Smooth muscle cell (in vitro differentiated cells): ENCODE data around the gene HMX1. TPM values are rescaled to one million over a fixed set of nuclear protein-coding genes. Genes with fewer than 3 reads are reported as not detected.

Experiments used
- DNase-seq: peaks from one replicate; lab custom pipeline; 2025; ENCODE audit not compliant: unreplicated experiment; lab: John Stamatoyannopoulos, UW
- H2AFZ ChIP-seq: fragments of 200-600 bp; sonication (generic); 2 replicates; pipeline ENCODE4 v1.6.0; 2016; ENCODE audit warnings: antibody characterized with exemption, low read depth, mild to moderate bottlenecking
- H3F3A ChIP-seq: fragments of 200-600 bp; sonication (generic); 2 replicates; pipeline ENCODE4 v1.6.0; 2017; ENCODE audit warnings: antibody characterized with exemption, low read depth
- H3K27ac ChIP-seq: fragments of 200-600 bp; sonication (generic); 2 replicates; pipeline ENCODE4 v1.5.1; 2016; ENCODE audit warnings: low read depth, mild to moderate bottlenecking
- H3K27me3 ChIP-seq: fragments of 200-600 bp; sonication (generic); 2 replicates; pipeline ENCODE4 v1.6.1; 2016; ENCODE audit warnings: low read depth, mild to moderate bottlenecking
- H3K36me3 ChIP-seq: fragments of 200-600 bp; sonication (generic); 2 replicates; pipeline ENCODE4 v1.5.1; 2016; ENCODE audit warnings: low read depth
- H3K4me1 ChIP-seq: fragments of 200-600 bp; sonication (generic); 2 replicates; pipeline ENCODE4 v1.5.1; 2016; ENCODE audit warnings: low read depth
- H3K4me2 ChIP-seq: fragments of 200-600 bp; sonication (generic); 2 replicates; pipeline ENCODE4 v1.6.0; 2016; ENCODE audit warnings: mild to moderate bottlenecking
- H3K4me3 ChIP-seq: fragments of 200-600 bp; sonication (generic); 2 replicates; pipeline ENCODE4 v1.5.1; 2016; ENCODE audit warnings: mild to moderate bottlenecking
- H3K79me2 ChIP-seq: fragments of 200-600 bp; sonication (generic); 2 replicates; pipeline ENCODE4 v1.6.0; 2016; ENCODE audit warnings: low read depth, mild to moderate bottlenecking
- H3K9ac ChIP-seq: fragments of 200-600 bp; sonication (generic); 2 replicates; pipeline ENCODE4 v1.6.0; 2016; ENCODE audit warnings: low read depth
- H3K9me3 ChIP-seq: fragments of 200-600 bp; sonication (generic); replicated peaks from 2 replicates; pipeline ENCODE4 v1.5.1; 2016; ENCODE audit warnings: low read depth
- H4K20me1 ChIP-seq: fragments of 200-600 bp; sonication (generic); 2 replicates; pipeline ENCODE4 v1.6.0; 2016; ENCODE audit warnings: low read depth
- CTCF ChIP-seq: fragments of 200-600 bp; sonication (generic); IDR thresholded peaks from 2 replicates; pipeline ENCODE4 v1.5.1; 2017; ENCODE audit warnings: borderline replicate concordance, mild to moderate bottlenecking, antibody characterized with exemption; ENCODE audit not compliant: insufficient read depth, poor library complexity, severe bottlenecking
- WGBS: methylation state at CpG from one replicate; pipeline ENCODE4 v1.1.7; 2016; ENCODE audit warnings: low lambda C conversion rate; 5-methylcytosine and 5-hydroxymethylcytosine counted together
- polyA plus RNA-seq: library from polyadenylated mRNA; unstranded; fragments of >200 nt; fragmentation: Nextera tagmentation; extraction: Ambion mirVana; gene quantifications from 2 replicates; pipeline ENCODE4 v1.2.1, GENCODE V29; 2016
- total RNA-seq: library from RNA; depleted of rRNA; stranded (reverse); fragments of >200 nt; gene quantifications from 2 replicates; pipeline ENCODE4 v1.2.3, GENCODE V29; 2014

HMX1 gene
- total and polyA plus RNA-seq, 2 experiments from 2014 or later, result not detected

GRCh38 chr4:8879574-8879973, 7.9 kb upstream of the HMX1 start:
- Histone ChIP-seq H3K79me2 (no peaks in the 10 kb centered on the region), H3K27me3 (peaks cover 78% of the 10 kb centered on the region), H3K4me1 (no peaks in the 10 kb centered on the region), H3K9me3 (no peaks in the 10 kb centered on the region), H3K4me2 (no peak overlapping the region), H3K4me3 (no peak overlapping the region), H3K27ac (no peak overlapping the region), H2AFZ (no peak overlapping the region), H3F3A (no peaks in the 10 kb centered on the region), H3K36me3 (no peaks in the 10 kb centered on the region), H3K9ac (no peak overlapping the region), H4K20me1 (no peaks in the 10 kb centered on the region)
- WGBS, result 85% methylated on average over 8 of the region's 8 CpGs
- no peak for TF ChIP-seq CTCF
- DNase-seq, result no peak

- Histone ChIP-seq H3K27me3 (peaks cover 79% of the 10 kb centered on the region), H4K20me1 (no peaks in the 10 kb centered on the region), H3K27ac (no peak overlapping the region), H3K9me3 (no peaks in the 10 kb centered on the region), H3K79me2 (no peaks in the 10 kb centered on the region), H3K9ac (no peak overlapping the region), H3F3A (no peaks in the 10 kb centered on the region), H3K36me3 (no peaks in the 10 kb centered on the region), H3K4me3 (no peak overlapping the region), H3K4me1 (no peaks in the 10 kb centered on the region), H2AFZ (no peak overlapping the region), H3K4me2 (no peak overlapping the region)
- TF ChIP-seq CTCF, result no peak
- 65% methylated on average over 11 of the region's 11 CpGs for WGBS
- DNase-seq, result no peak
Observed at GRCh38 chr4:8878421-8878820, 6.8 kb upstream of the HMX1 start.

- Histone ChIP-seq H3K27ac (no peak overlapping the region), H3K79me2 (no peaks in the 10 kb centered on the region), H3K9me3 (no peaks in the 10 kb centered on the region), H3K27me3 (peaks cover 86% of the 10 kb centered on the region), H3K4me1 (no peaks in the 10 kb centered on the region), H3K4me2 (no peak overlapping the region), H3F3A (no peaks in the 10 kb centered on the region), H4K20me1 (no peaks in the 10 kb centered on the region), H3K4me3 (no peak overlapping the region), H2AFZ (no peak overlapping the region), H3K9ac (no peak overlapping the region), H3K36me3 (no peaks in the 10 kb centered on the region)
- TF ChIP-seq CTCF, result no peak
- DNase-seq, result no peak
- WGBS, result 14% methylated on average over 10 of the region's 12 CpGs
Observed at GRCh38 chr4:8877780-8878040, 6.1 kb upstream of the HMX1 start.

GRCh38 chr4:8876982-8877779, 5.5 kb upstream of the HMX1 start:
- Histone ChIP-seq H3F3A (no peaks in the 10 kb centered on the region), H3K4me3 (no peak overlapping the region), H3K9ac (no peak overlapping the region), H3K4me2 (no peak overlapping the region), H3K4me1 (no peaks in the 10 kb centered on the region), H3K9me3 (no peaks in the 10 kb centered on the region), H4K20me1 (no peaks in the 10 kb centered on the region), H2AFZ (no peak overlapping the region), H3K27me3 (peaks cover 88% of the 10 kb centered on the region), H3K36me3 (no peaks in the 10 kb centered on the region), H3K79me2 (no peaks in the 10 kb centered on the region), H3K27ac (no peak overlapping the region)
- no peak for DNase-seq
- TF ChIP-seq CTCF, result no peak
- 31% methylated on average over 9 of the region's 11 CpGs for WGBS
